ENCODE data around the gene OR1S1.

DNA sequence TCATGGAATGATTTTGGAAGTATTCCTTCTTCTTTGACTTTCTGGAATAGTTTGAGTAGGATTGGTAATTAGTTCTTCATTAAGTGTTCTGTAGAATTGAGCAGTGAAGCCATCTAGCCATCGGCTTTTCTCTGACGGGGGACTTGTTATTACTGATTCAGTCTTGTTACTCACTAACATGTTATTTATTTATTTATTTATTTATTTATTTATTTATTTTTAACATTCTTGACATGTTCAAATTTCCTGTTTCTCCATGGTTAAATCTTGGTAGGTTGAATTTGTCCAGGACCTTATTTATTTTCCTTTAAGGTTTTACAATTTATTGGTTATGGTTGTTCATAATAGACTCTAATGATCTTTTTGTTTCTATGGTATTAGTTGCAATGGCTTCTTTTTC, 31.4 kb downstream of the OR1S1 start:
- TF ChIP-seq RAD21 (IDR thresholded peaks at IDR 0.05; ENCODE audit: low read depth) (no peak), CEBPB (IDR thresholded peaks at IDR 0.05; ENCODE audit: low read depth) (no peak), EZH2phosphoT487 (IDR thresholded peaks at IDR 0.05; ENCODE audit: borderline replicate concordance) (no peak), TCF7L2 (IDR thresholded peaks at IDR 0.05; ENCODE audit: borderline replicate concordance, extremely low read depth, insufficient read depth, insufficient read length) (no peak)
- TF ChIP-seq, protein P1, sequence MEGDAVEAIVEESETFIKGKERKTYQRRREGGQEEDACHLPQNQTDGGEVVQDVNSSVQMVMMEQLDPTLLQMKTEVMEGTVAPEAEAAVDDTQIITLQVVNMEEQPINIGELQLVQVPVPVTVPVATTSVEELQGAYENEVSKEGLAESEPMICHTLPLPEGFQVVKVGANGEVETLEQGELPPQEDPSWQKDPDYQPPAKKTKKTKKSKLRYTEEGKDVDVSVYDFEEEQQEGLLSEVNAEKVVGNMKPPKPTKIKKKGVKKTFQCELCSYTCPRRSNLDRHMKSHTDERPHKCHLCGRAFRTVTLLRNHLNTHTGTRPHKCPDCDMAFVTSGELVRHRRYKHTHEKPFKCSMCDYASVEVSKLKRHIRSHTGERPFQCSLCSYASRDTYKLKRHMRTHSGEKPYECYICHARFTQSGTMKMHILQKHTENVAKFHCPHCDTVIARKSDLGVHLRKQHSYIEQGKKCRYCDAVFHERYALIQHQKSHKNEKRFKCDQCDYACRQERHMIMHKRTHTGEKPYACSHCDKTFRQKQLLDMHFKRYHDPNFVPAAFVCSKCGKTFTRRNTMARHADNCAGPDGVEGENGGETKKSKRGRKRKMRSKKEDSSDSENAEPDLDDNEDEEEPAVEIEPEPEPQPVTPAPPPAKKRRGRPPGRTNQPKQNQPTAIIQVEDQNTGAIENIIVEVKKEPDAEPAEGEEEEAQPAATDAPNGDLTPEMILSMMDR (IDR thresholded peaks at IDR 0.05 in 2 of 3, conservative IDR thresholded peaks at IDR 0.05 in 1 of 3; ENCODE audit: borderline replicate concordance in 1 of 3, insufficient read depth in 1 of 3, low read depth in 2 of 3, low read length in 2 of 3): no peak

Measured in HCT116 (cell line).